ENCODE results near the gene FILIP1L.

DNA sequence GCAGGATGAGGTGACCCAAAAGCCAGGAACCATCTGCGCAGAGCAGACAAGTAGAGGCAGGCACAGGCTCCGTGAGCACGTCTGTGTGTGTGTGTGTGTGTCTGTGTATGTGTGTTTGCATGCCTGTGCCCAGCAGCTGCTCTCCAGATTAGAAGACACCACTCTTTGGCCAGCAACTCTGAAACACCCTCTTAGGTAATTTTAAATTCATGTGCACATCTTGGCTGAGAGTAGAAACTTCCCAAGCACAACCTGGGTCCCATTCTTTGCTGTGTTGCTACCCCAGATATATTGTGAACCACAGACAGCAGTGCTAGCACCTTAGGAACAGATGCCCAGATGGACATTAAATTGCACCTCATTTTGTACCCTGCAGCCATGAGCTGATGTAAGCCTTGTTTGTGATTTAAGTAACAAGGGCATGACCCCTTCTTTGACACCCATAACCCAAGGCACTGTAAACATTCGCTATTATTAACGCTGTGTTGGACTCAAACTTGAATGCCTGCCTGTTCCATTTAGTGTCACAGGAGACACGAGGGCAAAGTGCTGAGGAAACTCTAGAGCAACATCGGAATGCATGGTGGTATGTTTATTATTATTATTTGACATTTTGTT lies at the start of gene FILIP1L:
- no peak for TF ChIP-seq POLR2A (IDR thresholded peaks at IDR 0.05)
- TF ChIP-seq, protein P1, sequence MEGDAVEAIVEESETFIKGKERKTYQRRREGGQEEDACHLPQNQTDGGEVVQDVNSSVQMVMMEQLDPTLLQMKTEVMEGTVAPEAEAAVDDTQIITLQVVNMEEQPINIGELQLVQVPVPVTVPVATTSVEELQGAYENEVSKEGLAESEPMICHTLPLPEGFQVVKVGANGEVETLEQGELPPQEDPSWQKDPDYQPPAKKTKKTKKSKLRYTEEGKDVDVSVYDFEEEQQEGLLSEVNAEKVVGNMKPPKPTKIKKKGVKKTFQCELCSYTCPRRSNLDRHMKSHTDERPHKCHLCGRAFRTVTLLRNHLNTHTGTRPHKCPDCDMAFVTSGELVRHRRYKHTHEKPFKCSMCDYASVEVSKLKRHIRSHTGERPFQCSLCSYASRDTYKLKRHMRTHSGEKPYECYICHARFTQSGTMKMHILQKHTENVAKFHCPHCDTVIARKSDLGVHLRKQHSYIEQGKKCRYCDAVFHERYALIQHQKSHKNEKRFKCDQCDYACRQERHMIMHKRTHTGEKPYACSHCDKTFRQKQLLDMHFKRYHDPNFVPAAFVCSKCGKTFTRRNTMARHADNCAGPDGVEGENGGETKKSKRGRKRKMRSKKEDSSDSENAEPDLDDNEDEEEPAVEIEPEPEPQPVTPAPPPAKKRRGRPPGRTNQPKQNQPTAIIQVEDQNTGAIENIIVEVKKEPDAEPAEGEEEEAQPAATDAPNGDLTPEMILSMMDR (IDR thresholded peaks at IDR 0.05) = no peak

All from stomach (tissue), 4 donors.